IMR-90 (cell line): ENCODE measurements around the gene SEC23IP. TPM values are rescaled to one million over a fixed set of nuclear protein-coding genes. Genes with fewer than 3 reads are reported as not detected.

Experiments used
- ATAC-seq: fragments of 200-7000 bp; cut with Tn5 transposase; 2 replicates; pipeline ENCODE4 v1.9.1; 2020; ENCODE audit warnings: low read depth, mild to moderate bottlenecking, moderate library complexity
- BruUV-seq: library from RNA; stranded (reverse); fragments of 400-500 nt; replicated peaks from 2 replicates; lab custom pipeline; 2021; lab: Mats Ljungman, UMichigan
- CTCF ChIA-PET: fragments of 300-600 bp; formaldehyde crosslinking; extraction: SDS; loops from one replicate; lab custom pipeline; 2021; ENCODE audit warnings: antibody characterized with exemption; lab: Yijun Ruan, JAX
- POLR2A ChIA-PET: fragments of 300-600 bp; sonication (Branson Sonifier 250); formaldehyde crosslinking; loops from one replicate; lab custom pipeline; 2022; ENCODE audit warnings: antibody characterized with exemption; ENCODE audit not compliant: unreplicated experiment; lab: Charles Lee
- DNase-seq: peaks from one replicate; pipeline ENCODE4 v3.0.0; 2013
- H2AFZ ChIP-seq: replicated peaks from 2 replicates; pipeline ENCODE3; 2013; ENCODE audit warnings: low read length, mild to moderate bottlenecking; ENCODE audit not compliant: poor library complexity
- H2AK5ac ChIP-seq: 2 replicates; pipeline ENCODE4 v1.6.1; 2013; ENCODE audit warnings: low read depth, low read length, inconsistent platforms
- H2AK9ac ChIP-seq: replicated peaks from 2 replicates; pipeline ENCODE3; 2013; ENCODE audit warnings: mild to moderate bottlenecking, low read depth, low read length, moderate library complexity; ENCODE audit not compliant: poor library complexity
- H2BK120ac ChIP-seq: 2 replicates; pipeline ENCODE4 v1.6.1; 2013; ENCODE audit warnings: low read depth, low read length, inconsistent platforms
- H2BK15ac ChIP-seq: 3 replicates; pipeline ENCODE4 v1.6.1; 2013; ENCODE audit warnings: low read depth, low read length, inconsistent platforms
- H2BK20ac ChIP-seq: 2 replicates; pipeline ENCODE4 v1.6.1; 2013; ENCODE audit warnings: low read depth, mild to moderate bottlenecking, inconsistent platforms, low read length, moderate library complexity
- H2BK5ac ChIP-seq: 2 replicates; pipeline ENCODE4 v1.6.1; 2013; ENCODE audit warnings: mild to moderate bottlenecking, low read depth, low read length, inconsistent platforms; ENCODE audit not compliant: poor library complexity, severe bottlenecking
- H3K14ac ChIP-seq: replicated peaks from 2 replicates; pipeline ENCODE4 v1.6.1; 2013; ENCODE audit warnings: low read depth, low read length, inconsistent platforms
- H3K18ac ChIP-seq: 2 replicates; pipeline ENCODE4 v1.6.1; 2013; ENCODE audit warnings: low read depth, low read length, control low read depth
- H3K23ac ChIP-seq: 2 replicates; pipeline ENCODE4 v1.6.1; 2013; ENCODE audit warnings: low read depth, low read length, inconsistent platforms
- H3K27ac ChIP-seq: 2 replicates; pipeline ENCODE4 v1.5.1; 2013; ENCODE audit warnings: mild to moderate bottlenecking, control low read depth, low read length; ENCODE audit not compliant: insufficient read depth
- H3K27me3 ChIP-seq: 2 replicates; pipeline ENCODE4 v1.6.1; 2013; ENCODE audit warnings: low read length; ENCODE audit not compliant: control insufficient read depth, insufficient read depth
- H3K36me3 ChIP-seq: 2 replicates; pipeline ENCODE4 v1.6.1; 2013; ENCODE audit warnings: low read length, mixed read lengths; ENCODE audit not compliant: control insufficient read depth, insufficient read depth
- H3K4ac ChIP-seq: 2 replicates; pipeline ENCODE4 v1.6.1; 2013; ENCODE audit warnings: low read depth, low read length, inconsistent platforms
- H3K4me1 ChIP-seq: 2 replicates; pipeline ENCODE4 v1.6.1; 2013; ENCODE audit warnings: low read length, mixed read lengths; ENCODE audit not compliant: control insufficient read depth, insufficient read depth
- H3K4me2 ChIP-seq: 2 replicates; pipeline ENCODE4 v1.6.1; 2013; ENCODE audit warnings: low read depth, mild to moderate bottlenecking, control low read depth, low read length, moderate library complexity
- H3K4me3 ChIP-seq: 2 replicates; pipeline ENCODE4 v1.5.1; 2013; ENCODE audit warnings: low read depth, mild to moderate bottlenecking, control low read depth, low read length, moderate library complexity; ENCODE audit not compliant: insufficient read depth
- H3K56ac ChIP-seq: 2 replicates; pipeline ENCODE4 v1.6.1; 2013; ENCODE audit warnings: low read length, inconsistent platforms; ENCODE audit not compliant: insufficient read depth; ENCODE audit errors: extremely low read depth
- H3K79me1 ChIP-seq, 2 experiments: 2 replicates each; pipeline ENCODE4 v1.6.1; 2013; ENCODE audit warnings: low read length in 2 of 2, inconsistent platforms in 1 of 2, low read depth in 1 of 2
- H3K9ac ChIP-seq: 2 replicates; pipeline ENCODE4 v1.6.1; 2013; ENCODE audit warnings: low read depth, low read length, control low read depth
- H3K9me1 ChIP-seq: 2 replicates; pipeline ENCODE4 v1.6.1; 2013; ENCODE audit warnings: low read length, inconsistent platforms; ENCODE audit not compliant: insufficient read depth
- H3K9me3 ChIP-seq: 2 replicates; pipeline ENCODE4 v1.6.1; 2013; ENCODE audit warnings: low read length; ENCODE audit not compliant: control insufficient read depth, insufficient read depth
- H4K20me1 ChIP-seq: 2 replicates; pipeline ENCODE4 v1.6.1; 2013; ENCODE audit warnings: low read length, inconsistent platforms; ENCODE audit not compliant: insufficient read depth
- H4K5ac ChIP-seq: 2 replicates; pipeline ENCODE4 v1.6.1; 2013; ENCODE audit warnings: mild to moderate bottlenecking, low read depth, low read length, control low read depth
- H4K8ac ChIP-seq, 2 experiments: 2 replicates each; pipeline ENCODE4 v1.6.1; 2013; ENCODE audit warnings: low read depth in 2 of 2, low read length in 2 of 2, control low read depth in 1 of 2, inconsistent platforms in 1 of 2
- H4K91ac ChIP-seq: 2 replicates; pipeline ENCODE4 v1.6.1; 2013; ENCODE audit warnings: low read depth, low read length, inconsistent platforms; ENCODE audit not compliant: insufficient read depth
- FOS ChIP-seq: fragments of 150-350 bp; IDR thresholded peaks from 2 replicates; pipeline ENCODE4 v1.6.1; 2016; ENCODE audit warnings: low read depth, low read length
- MAZ ChIP-seq: IDR thresholded peaks from 2 replicates; pipeline ENCODE4 v1.6.1; 2012; ENCODE audit warnings: low read depth, mild to moderate bottlenecking, low read length, improper control_type of control experiment, moderate library complexity, borderline replicate concordance
- WGBS, 2 experiments: methylation state at CpG; one replicate each; pipeline versions ENCODE4 v1.1.5 to v1.1.7; 2013; ENCODE audit warnings: missing lambda C conversion rate in 2 of 2; ENCODE audit not compliant: insufficient read length in 1 of 2; ENCODE audit errors: extremely low coverage in 2 of 2; 5-methylcytosine and 5-hydroxymethylcytosine counted together
- dilution Hi-C: fragments of 300-500 bp; cut with HindIII; formaldehyde crosslinking; loops from one replicate; pipeline ENCODE4 v1.14.3; 2018; ENCODE audit warnings: low sequenced_read_pairs; ENCODE audit not compliant: unreplicated experiment
- in situ Hi-C: fragments of 300-500 bp; cut with MboI; formaldehyde crosslinking; loops from 3 replicates; pipeline ENCODE4 v1.14.3; 2019; ENCODE audit warnings: low sequenced_read_pairs, inconsistent platforms, mixed read lengths
- intact Hi-C: fragments of 100-400 bp; cut with micrococcal nuclease; formaldehyde crosslinking; loops from 2 replicates; pipeline ENCODE4 v1.10.0; 2022
- polyA plus RNA-seq, 3 experiments: library from polyadenylated mRNA; depleted of rRNA; stranded (reverse); fragments of >200 nt; gene quantifications; 2 replicates each; pipeline ENCODE4 v1.2.3, GENCODE V29; 2012; ENCODE audit warnings: low replicate concordance in 1 of 3
- total RNA-seq: library from RNA; depleted of rRNA; stranded (reverse); fragments of >200 nt; gene quantifications from 2 replicates; pipeline ENCODE4 v1.2.3, GENCODE V29; 2012

SEC23IP gene
- total and polyA plus RNA-seq, 2 of the 4 experiments (the other 2 are of a cell fraction), result 37.4 to 39.8 TPM

- Histone ChIP-seq H2AFZ (no peak overlapping the region), H3K4ac (no peak overlapping the region), H2BK15ac (no peak overlapping the region), H3K9ac (no peak overlapping the region), H3K27me3 (peaks cover 2% of the 10 kb centered on the region; the same call in 1 of the 2 replicates), H3K4me1 (no peaks in the 10 kb centered on the region), H3K79me1 (no peaks in the 10 kb centered on the region), H2BK20ac (no peak overlapping the region), H2AK9ac (no peak overlapping the region), H3K27ac (no peak overlapping the region), H2AK5ac (no peak overlapping the region), H3K36me3 (no peaks in the 10 kb centered on the region), H3K56ac (no peak overlapping the region), H3K9me1 (no peaks in the 10 kb centered on the region), H3K9me3 (0 out of 2 replicates have a peak, but pooled peaks cover 2% of the 10 kb centered on the region), H3K4me3 (no peak overlapping the region), H3K4me2 (no peak overlapping the region), H4K91ac (no peak overlapping the region), H3K14ac (no peak overlapping the region), H4K5ac (no peak overlapping the region), H3K18ac (no peak overlapping the region), H2BK5ac (no peak overlapping the region), H4K20me1 (no peaks in the 10 kb centered on the region), H4K8ac (no peak overlapping the region), H3K23ac (no peak overlapping the region), H2BK120ac (no peak overlapping the region)
- ChIA-PET POLR2A (no interaction called here), CTCF (no interaction called here)
- TF ChIP-seq MAZ (no peak), FOS (no peak)
- in situ Hi-C loops (no loop called here), intact Hi-C loops (no loop called here), dilution Hi-C loops (no loop called here)
- WGBS, 2 experiments, result no CpG with 5 or more reads among the region's 5 CpGs
- DNase-seq (peak; percentile 10), ATAC-seq (no peak)
- BruUV-seq, result no TSS peak
Observed at GRCh38 chr10:119973281-119973680, 80.8 kb downstream of the SEC23IP start.
